Neural cell (in vitro differentiated cells): ENCODE results near the gene CACNA1H. TPM values are rescaled to one million over a fixed set of nuclear protein-coding genes. Genes with fewer than 3 reads are reported as not detected.

Experiments
- H2AFZ ChIP-seq: fragments of 200-600, 300-800 bp; sonication (generic), shearing (Covaris generic); 2 replicates; pipeline ENCODE4 v1.6.0; 2014; ENCODE audit warnings: low read depth, mild to moderate bottlenecking, antibody characterized with exemption, low read length, moderate library complexity
- H3F3A ChIP-seq: fragments of 200-600 bp; shearing (Covaris generic); 2 replicates; pipeline ENCODE4 v1.6.1; 2016; ENCODE audit warnings: mild to moderate bottlenecking, moderate library complexity, mixed read lengths, antibody characterized with exemption, low read length; ENCODE audit not compliant: insufficient read depth, poor library complexity, severe bottlenecking
- H3K27ac ChIP-seq: fragments of 200-600, 300-800 bp; sonication (generic), shearing (Covaris generic); 2 replicates; pipeline ENCODE4 v1.5.1; 2014; ENCODE audit warnings: mild to moderate bottlenecking, low read length, moderate library complexity
- H3K27me3 ChIP-seq: fragments of 300-800, 200-600 bp; sonication (generic), shearing (Covaris generic); 2 replicates; pipeline ENCODE4 v1.6.0; 2014; ENCODE audit warnings: mild to moderate bottlenecking, low read depth, low read length, moderate library complexity; ENCODE audit not compliant: insufficient read depth
- H3K36me3 ChIP-seq: fragments of 300-800, 200-600 bp; sonication (generic), shearing (Covaris generic); 2 replicates; pipeline ENCODE4 v1.5.1; 2014; ENCODE audit warnings: mild to moderate bottlenecking, antibody characterized with exemption, low read length, moderate library complexity; ENCODE audit not compliant: insufficient read depth
- H3K4me2 ChIP-seq: fragments of 300-800, 200-600 bp; sonication (generic), shearing (Covaris generic); 2 replicates; pipeline ENCODE4 v1.6.0; 2014; ENCODE audit warnings: mild to moderate bottlenecking, low read length
- H3K4me3 ChIP-seq: fragments of 300-800, 200-600 bp; sonication (generic), shearing (Covaris generic); 2 replicates; pipeline ENCODE4 v1.5.1; 2014; ENCODE audit warnings: mild to moderate bottlenecking, low read length, moderate library complexity
- H3K79me2 ChIP-seq: fragments of 200-600 bp; shearing (Covaris generic); replicated peaks from 2 replicates; pipeline ENCODE4 v1.6.0; 2014; ENCODE audit warnings: mild to moderate bottlenecking, low read length, moderate library complexity; ENCODE audit not compliant: insufficient read depth
- H3K9ac ChIP-seq: fragments of 300-800, 200-600 bp; sonication (generic), shearing (Covaris generic); 2 replicates; pipeline ENCODE4 v1.6.1; 2016; ENCODE audit warnings: mild to moderate bottlenecking, low read length, mixed read lengths
- H3K9me2 ChIP-seq: fragments of 200-600 bp; shearing (Covaris generic); 2 replicates; pipeline ENCODE4 v1.6.1; 2016; ENCODE audit warnings: mild to moderate bottlenecking, low read length, mixed read lengths; ENCODE audit not compliant: insufficient read depth
- H3K9me3 ChIP-seq: fragments of 200-600, 300-800 bp; sonication (generic), shearing (Covaris generic); 2 replicates; pipeline ENCODE4 v1.6.1; 2016; ENCODE audit warnings: mild to moderate bottlenecking, mixed run types, low read length, moderate library complexity, mixed read lengths
- H4K20me1 ChIP-seq: fragments of 200-600 bp; shearing (Covaris generic); 2 replicates; pipeline ENCODE4 v1.6.1; 2016; ENCODE audit warnings: mild to moderate bottlenecking, mixed run types; ENCODE audit not compliant: insufficient read depth
- CTCF ChIP-seq: fragments of 450-650 bp; IDR thresholded peaks from 2 replicates; pipeline ENCODE4 v1.5.1; 2014; ENCODE audit warnings: antibody characterized with exemption, mild to moderate bottlenecking, moderate library complexity; ENCODE audit not compliant: poor library complexity, severe bottlenecking
- EP300 ChIP-seq: fragments of 450-650 bp; conservative IDR thresholded peaks from 2 replicates; pipeline ENCODE4 v1.6.1; 2014; ENCODE audit warnings: antibody characterized with exemption, mild to moderate bottlenecking, moderate library complexity; ENCODE audit not compliant: poor library complexity, severe bottlenecking
- EZH2 ChIP-seq: fragments of 200-600, 300-800 bp; shearing (Covaris generic), sonication (generic); IDR thresholded peaks from 2 replicates; pipeline ENCODE4 v1.6.1; 2014; ENCODE audit warnings: antibody characterized with exemption, low read length, borderline replicate concordance, mild to moderate bottlenecking; ENCODE audit not compliant: insufficient read depth, poor library complexity, severe bottlenecking
- MXI1 ChIP-seq: fragments of 450-650 bp; conservative IDR thresholded peaks from 2 replicates; pipeline ENCODE4 v1.6.1; 2014; ENCODE audit warnings: antibody characterized with exemption, mild to moderate bottlenecking; ENCODE audit not compliant: poor library complexity, severe bottlenecking
- POLR2AphosphoS5 ChIP-seq: IDR thresholded peaks from 2 replicates; pipeline ENCODE4 v1.6.1; 2012
- RAD21 ChIP-seq: fragments of 450-650 bp; conservative IDR thresholded peaks from 2 replicates; pipeline ENCODE4 v1.6.1; 2014; ENCODE audit warnings: antibody characterized with exemption, mild to moderate bottlenecking, moderate library complexity
- SMC3 ChIP-seq: fragments of 450-650 bp; conservative IDR thresholded peaks from 2 replicates; pipeline ENCODE4 v1.6.1; 2014; ENCODE audit warnings: antibody characterized with exemption, mild to moderate bottlenecking, moderate library complexity; ENCODE audit not compliant: poor library complexity
- TAF1 ChIP-seq: IDR thresholded peaks from 2 replicates; pipeline ENCODE4 v1.6.1; 2012; ENCODE audit warnings: low read depth
- polyA plus RNA-seq: library from polyadenylated mRNA; depleted of rRNA; stranded (reverse); fragments of >200 nt; gene quantifications from 2 replicates; pipeline ENCODE4 v1.2.3, GENCODE V29; 2014
- TF ChIP-seq, protein P1 (sequence below): IDR thresholded peaks from 2 replicates; pipeline ENCODE4 v1.6.1; 2012; ENCODE audit warnings: borderline replicate concordance

CACNA1H gene
- polyA plus RNA-seq, 1 donor from 2014 or later, result 27.7 TPM

GRCh38 chr16:1159325-1159972 lies 6.5 kb downstream of the CACNA1H start:
- Histone ChIP-seq H3K4me3 (no peak overlapping the region), H3K27ac (no peak overlapping the region), H3K4me2 (no peak overlapping the region)

GRCh38 chr16:1159973-1160772 lies 7.3 kb downstream of the CACNA1H start:
- Histone ChIP-seq H3K79me2 (peaks cover under 1% of the 10 kb centered on the region), H3K4me2 (no peak overlapping the region), H2AFZ (no peak overlapping the region), H3F3A (no peaks in the 10 kb centered on the region), H3K9me3 (no peaks in the 10 kb centered on the region), H3K27ac (no peak overlapping the region), H3K36me3 (no peaks in the 10 kb centered on the region), H4K20me1 (no peaks in the 10 kb centered on the region), H3K9ac (no peak overlapping the region), H3K9me2 (no peaks in the 10 kb centered on the region), H3K27me3 (no peaks in the 10 kb centered on the region), H3K4me3 (no peak overlapping the region)
- no peak for TF ChIP-seq POLR2AphosphoS5
- TF ChIP-seq MXI1, result no peak
- TF ChIP-seq EP300, result no peak
- TF ChIP-seq SMC3, result no peak
- no peak for TF ChIP-seq TAF1

More at GRCh38 chr16:1159325-1159972, 6.5 kb downstream of the CACNA1H start:
- Histone ChIP-seq H3K27me3 (no peaks in the 10 kb centered on the region), H2AFZ (no peak overlapping the region), H3K9ac (no peak overlapping the region), H4K20me1 (no peaks in the 10 kb centered on the region), H3K9me3 (no peaks in the 10 kb centered on the region), H3K79me2 (peaks cover 8% of the 10 kb centered on the region), H3K9me2 (no peaks in the 10 kb centered on the region), H3K36me3 (no peaks in the 10 kb centered on the region), H3F3A (no peaks in the 10 kb centered on the region)
- TF ChIP-seq POLR2AphosphoS5, result no peak
- no peak for TF ChIP-seq CTCF
- TF ChIP-seq EZH2, result no peak
- no peak for TF ChIP-seq MXI1
- TF ChIP-seq, protein P1, sequence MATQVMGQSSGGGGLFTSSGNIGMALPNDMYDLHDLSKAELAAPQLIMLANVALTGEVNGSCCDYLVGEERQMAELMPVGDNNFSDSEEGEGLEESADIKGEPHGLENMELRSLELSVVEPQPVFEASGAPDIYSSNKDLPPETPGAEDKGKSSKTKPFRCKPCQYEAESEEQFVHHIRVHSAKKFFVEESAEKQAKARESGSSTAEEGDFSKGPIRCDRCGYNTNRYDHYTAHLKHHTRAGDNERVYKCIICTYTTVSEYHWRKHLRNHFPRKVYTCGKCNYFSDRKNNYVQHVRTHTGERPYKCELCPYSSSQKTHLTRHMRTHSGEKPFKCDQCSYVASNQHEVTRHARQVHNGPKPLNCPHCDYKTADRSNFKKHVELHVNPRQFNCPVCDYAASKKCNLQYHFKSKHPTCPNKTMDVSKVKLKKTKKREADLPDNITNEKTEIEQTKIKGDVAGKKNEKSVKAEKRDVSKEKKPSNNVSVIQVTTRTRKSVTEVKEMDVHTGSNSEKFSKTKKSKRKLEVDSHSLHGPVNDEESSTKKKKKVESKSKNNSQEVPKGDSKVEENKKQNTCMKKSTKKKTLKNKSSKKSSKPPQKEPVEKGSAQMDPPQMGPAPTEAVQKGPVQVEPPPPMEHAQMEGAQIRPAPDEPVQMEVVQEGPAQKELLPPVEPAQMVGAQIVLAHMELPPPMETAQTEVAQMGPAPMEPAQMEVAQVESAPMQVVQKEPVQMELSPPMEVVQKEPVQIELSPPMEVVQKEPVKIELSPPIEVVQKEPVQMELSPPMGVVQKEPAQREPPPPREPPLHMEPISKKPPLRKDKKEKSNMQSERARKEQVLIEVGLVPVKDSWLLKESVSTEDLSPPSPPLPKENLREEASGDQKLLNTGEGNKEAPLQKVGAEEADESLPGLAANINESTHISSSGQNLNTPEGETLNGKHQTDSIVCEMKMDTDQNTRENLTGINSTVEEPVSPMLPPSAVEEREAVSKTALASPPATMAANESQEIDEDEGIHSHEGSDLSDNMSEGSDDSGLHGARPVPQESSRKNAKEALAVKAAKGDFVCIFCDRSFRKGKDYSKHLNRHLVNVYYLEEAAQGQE, result no peak
- TF ChIP-seq TAF1, result no peak
- no peak for TF ChIP-seq EP300
- TF ChIP-seq RAD21, result no peak
- no peak for TF ChIP-seq SMC3
